ENCODE data around the gene VWA3B.

DNA sequence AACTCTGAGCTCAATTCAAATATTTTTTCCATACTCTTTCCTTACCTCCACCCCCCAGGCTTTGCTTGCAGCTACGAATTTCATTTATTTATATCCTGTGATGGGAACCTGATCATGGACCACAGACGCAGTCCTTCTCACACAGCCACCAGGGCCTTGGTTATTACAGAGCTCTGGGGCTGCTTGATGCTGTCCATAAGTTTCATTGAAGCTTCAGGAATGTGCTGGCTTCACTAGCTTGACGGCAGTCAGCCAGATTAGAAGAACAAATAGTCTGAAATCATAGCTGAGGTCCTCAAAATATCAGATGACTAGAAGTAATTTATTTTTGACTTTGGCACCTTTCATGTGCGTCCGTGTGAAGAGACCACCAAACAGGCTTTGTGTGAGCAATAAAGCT, 104.9 kb downstream of the VWA3B start:
- TF ChIP-seq, protein P1, sequence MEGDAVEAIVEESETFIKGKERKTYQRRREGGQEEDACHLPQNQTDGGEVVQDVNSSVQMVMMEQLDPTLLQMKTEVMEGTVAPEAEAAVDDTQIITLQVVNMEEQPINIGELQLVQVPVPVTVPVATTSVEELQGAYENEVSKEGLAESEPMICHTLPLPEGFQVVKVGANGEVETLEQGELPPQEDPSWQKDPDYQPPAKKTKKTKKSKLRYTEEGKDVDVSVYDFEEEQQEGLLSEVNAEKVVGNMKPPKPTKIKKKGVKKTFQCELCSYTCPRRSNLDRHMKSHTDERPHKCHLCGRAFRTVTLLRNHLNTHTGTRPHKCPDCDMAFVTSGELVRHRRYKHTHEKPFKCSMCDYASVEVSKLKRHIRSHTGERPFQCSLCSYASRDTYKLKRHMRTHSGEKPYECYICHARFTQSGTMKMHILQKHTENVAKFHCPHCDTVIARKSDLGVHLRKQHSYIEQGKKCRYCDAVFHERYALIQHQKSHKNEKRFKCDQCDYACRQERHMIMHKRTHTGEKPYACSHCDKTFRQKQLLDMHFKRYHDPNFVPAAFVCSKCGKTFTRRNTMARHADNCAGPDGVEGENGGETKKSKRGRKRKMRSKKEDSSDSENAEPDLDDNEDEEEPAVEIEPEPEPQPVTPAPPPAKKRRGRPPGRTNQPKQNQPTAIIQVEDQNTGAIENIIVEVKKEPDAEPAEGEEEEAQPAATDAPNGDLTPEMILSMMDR (IDR thresholded peaks at IDR 0.05), result no peak
- TF ChIP-seq POLR2A (IDR thresholded peaks at IDR 0.05), result no peak
